ENCODE measurements around the gene GLO1.
"Not testable (repeated sequence)": the region's sequence is repeated elsewhere in the genome, so short reads cannot be mapped to it uniquely, and the experiment has no call there.

DNA sequence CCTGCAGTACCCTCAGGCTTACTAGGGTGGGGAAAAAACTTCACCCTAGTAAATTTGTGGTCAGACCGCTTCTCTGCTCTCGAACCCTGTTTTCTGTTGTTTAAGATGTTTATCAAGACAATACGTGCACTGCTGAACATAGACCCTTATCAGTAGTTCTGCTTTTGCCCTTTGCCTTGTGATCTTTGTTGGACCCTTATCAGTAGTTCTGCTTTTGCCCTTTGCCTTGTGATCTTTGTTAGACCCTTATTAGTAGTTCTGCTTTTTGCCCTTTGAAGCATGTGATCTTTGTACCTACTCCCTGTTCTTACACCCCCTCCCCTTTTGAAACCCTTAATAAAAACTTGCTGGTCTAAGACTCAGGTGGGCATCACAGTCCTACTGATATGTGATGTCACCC is 3.2 kb downstream of the GLO1 start:
- not testable (repeated sequence) for TF ChIP-seq CTCF, POLR2A (IDR thresholded peaks at IDR 0.05)
